HG03354 (cell line): ENCODE data around the gene R3HDM1.
"Not testable (repeated sequence)": the region's sequence is repeated elsewhere in the genome, so short reads cannot be mapped to it uniquely, and the experiment has no call there.

ENCODE experiments used
- ATAC-seq: cut with Tn5 transposase; IDR thresholded peaks from one replicate; pipeline ENCODE4 v1.9.1; 2021; ENCODE audit warnings: mild to moderate bottlenecking; ENCODE audit not compliant: unreplicated experiment, poor library complexity, severe bottlenecking

R3HDM1 gene

DNA sequence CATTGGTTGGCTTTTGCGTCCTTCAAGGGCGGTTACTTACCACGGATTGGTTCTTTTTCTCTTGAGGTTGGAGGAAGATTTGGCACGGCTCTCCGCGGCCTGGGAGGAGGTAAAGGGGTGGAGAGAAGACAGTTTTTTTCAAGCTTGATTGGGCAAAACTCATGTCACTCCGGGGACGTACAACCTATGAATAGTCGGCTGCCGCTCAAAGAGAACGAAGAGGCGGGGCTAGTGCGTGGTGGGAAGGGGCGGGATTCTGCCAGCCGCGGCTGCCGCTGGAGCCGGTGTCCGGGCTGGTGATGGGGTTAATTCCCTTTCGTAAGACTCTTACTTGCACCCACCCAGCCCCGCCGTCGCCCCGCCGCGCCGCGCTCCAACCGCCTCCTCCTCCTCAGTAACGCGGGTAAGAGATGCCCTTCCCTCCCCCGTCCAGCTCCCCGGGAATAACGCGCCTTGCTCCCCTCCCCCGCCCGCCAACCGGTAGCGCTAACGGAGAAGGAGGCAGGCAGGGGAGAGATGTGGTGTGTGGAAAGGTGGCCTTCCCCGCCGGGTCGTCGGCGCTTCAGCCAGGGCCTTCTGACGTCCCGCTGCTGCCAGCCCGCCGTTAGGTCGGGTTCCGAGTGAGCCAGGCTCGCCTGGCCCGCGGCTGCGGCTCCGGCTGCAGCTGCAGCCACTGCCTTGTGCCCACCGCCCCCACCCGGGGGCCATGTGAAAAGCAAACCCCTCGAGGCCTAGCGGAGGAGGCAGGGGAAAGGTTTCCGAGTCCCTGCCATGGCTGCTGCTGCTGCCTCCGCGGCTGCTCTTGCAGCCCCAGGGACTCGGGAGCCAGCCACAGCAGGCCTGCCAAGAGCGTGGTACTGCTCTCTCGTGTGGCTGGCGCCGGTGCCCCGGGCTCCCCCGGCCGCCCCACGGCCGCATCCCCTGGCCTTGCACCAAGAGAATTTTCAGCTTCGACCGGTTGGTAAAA, at the start of gene R3HDM1:
Gene R3HDM1, plus strand, starts transcription at position 254 of the 967 bp plus-strand sequence. CDS start 73,362 bp downstream, outside the sequence.
- peak; percentile 82 for ATAC-seq

DNA sequence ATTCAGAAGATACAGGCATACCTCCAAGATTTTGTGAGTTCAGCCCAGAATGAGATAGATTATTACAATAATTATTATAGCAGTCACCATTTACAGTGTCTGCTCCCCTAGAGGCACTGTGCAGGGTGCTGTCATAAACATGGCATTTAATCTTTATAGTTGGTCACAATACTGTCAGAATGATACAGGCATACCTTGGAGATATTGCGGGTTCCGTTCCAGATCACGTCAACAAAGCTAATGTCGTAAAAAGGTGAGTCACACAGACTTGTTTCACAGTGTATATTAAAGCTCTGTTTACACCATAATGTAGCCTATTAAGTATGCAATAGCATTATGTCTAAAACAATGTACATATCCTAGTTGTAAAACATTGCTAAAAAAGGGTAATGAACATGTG, 45.8 kb upstream of the R3HDM1 start:
- no peak for ATAC-seq

DNA sequence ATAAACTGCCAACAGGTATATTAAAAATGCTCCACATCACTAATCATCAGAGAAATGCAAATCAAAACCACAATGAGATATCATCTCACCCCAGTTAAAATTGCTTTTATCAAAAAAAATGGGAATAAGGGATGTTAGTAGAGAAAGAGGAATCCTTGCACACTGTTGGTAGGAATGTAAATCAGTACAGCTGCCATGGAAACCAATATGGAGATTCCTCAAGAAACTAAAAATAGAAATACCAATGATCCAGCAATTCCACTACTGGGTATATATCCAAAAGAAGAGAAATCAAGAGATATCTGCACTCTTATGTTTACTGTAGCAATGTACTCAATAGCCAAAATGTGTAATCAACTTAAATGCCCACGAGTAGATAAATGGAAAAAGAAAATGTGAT, 40.9 kb upstream of the R3HDM1 start:
- no peak for ATAC-seq

DNA sequence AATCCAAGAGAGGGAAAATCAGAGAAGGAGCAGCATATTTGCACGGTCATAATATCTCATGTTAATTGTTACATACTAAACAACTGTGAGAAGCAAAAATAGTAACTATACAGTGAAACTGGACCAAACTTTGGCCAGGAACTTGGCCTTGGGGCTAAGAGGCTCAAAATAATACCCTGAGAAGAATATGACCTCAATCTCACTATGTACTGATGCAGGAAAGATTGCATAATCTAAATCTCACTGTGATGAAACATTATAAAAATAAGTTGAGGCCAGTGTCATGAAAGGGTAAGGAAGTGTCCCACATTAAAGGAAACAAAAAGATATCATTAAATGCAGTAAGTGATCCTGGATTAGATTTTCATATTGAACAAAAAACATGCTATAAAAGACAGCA, 36.8 kb upstream of the R3HDM1 start:
- ATAC-seq, result no peak

DNA sequence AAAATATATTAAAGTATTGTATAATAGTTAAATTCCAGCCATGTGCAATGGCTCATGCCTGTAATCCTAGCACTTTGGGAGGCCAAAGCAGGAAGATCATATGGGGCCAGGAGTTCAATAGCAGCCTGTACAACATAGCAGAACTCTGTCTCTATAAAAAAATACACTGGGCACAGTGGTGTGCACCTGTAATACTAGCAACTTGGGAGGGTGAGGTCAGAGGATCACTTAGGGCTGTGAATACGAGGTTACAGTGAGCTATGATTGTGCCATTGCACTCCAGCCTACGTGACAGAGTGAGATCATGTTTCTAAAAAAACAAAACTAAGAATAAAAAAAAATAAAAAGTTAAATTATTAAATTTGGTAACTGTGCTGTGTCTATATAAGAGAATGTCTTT, 36.4 kb upstream of the R3HDM1 start:
- ATAC-seq, result no peak

DNA sequence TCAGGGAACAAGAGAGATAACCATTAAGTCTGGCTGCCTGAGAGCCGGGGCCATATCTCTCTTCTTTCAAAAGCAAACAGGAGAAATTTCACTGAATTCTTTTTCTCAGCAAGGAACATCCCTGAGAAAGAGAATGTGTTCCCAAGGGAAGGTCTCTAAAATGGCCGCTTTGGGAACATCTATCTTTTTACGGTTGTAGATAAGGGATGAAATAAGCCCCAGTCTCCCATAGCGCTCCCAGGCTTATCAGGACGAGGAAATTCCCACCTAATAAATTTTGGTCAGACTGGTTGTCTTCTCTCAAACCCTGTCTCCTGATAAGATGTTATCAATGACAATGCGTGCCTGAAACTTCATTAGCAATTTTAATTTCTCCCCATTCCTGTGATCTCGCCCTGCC, 32.7 kb upstream of the R3HDM1 start:
- ATAC-seq, result not testable (repeated sequence)

DNA sequence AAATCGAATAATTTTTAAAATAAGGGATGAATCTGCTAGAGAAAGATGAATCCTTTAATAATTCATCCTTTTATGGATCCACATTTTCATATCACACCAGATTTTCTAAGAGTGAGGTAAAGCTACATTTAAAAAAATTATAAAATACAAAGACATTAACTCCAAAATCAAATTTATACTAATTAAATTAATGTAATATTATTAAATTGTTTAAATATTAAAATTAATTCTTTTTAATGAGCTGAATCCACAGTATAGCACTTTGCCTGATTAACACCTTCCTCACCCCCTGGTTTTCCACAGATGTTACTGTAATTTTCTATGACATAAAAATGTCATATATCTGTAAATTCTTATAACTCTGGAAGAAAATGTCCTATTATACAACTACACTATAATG, 26.5 kb upstream of the R3HDM1 start:
- no peak for ATAC-seq

DNA sequence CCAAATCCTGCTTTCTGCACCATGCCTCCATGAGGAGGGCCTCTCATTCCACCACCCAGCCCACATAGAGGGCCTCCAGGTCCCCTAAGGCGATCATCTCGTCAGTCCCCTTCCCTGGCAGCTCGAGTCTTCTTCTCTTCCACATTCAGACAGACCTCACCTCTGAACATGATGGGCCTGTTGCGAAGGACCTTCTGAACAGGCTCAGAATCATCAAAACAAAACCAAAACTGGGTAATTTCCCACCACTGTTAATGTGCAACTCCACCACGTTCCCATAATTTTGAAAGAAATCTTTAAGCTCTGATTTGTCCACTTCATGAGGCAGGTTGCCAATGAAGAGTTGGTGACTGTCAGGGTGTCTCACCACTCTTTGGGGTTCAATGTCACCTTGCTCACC, 20.7 kb upstream of the R3HDM1 start:
- no peak for ATAC-seq

DNA sequence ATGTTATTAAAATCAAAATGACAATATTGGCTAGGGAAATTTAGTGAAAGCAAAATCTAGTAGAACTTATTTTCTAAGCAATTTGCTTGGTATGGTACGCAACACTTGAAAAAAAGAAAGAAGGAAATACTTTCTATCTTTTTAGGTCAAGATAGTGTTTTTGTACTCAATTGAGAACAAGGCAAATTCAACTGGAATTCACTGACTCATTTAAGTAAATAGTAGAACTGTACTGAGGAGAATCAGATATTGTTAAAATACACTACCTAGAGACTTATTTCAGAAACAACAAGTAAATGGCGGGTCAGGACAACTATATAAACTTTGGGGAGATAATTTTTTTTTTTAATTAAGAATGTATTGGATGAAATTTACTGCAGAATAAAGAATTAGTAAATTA, 19.2 kb upstream of the R3HDM1 start:
- no peak for ATAC-seq

DNA sequence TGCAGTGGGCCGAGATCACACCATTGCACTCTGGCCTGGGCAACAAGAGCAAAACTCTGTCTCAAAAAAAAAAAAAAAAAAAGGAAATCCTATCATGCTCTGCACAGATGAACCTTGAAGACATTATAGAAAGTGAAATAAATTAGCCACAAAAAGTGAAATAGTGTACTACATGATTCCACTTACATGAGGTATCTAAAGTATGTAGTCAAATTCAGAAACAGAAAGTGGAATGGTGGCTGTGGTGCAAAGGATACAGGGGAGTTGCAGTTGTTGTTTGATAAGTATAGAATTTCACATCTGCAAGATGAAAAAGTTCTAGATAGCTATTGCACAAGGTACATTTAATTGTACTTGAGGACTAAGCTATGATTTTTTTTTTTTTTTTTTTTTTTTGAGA, 5.5 kb upstream of the R3HDM1 start:
- no peak for ATAC-seq

DNA sequence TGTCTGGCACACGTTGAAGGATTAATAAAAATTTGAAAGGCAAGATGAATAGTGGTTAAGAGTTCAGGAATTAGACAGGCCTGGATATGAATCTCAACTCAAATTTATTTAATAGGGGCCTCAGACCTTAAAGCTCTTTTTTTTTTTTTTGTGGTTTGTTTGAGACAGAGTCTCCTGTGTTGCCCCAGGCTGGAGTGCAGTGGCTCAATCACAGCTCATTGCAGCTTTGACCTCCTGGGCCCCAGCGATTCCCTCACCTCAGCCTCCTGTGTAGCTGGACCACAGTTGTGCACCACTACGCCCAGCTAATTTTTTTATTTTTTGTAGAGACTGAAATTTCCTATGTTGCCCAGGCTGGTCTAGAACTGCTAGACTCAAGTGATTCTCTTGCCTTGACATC, 3.3 kb upstream of the R3HDM1 start:
- ATAC-seq, result no peak

DNA sequence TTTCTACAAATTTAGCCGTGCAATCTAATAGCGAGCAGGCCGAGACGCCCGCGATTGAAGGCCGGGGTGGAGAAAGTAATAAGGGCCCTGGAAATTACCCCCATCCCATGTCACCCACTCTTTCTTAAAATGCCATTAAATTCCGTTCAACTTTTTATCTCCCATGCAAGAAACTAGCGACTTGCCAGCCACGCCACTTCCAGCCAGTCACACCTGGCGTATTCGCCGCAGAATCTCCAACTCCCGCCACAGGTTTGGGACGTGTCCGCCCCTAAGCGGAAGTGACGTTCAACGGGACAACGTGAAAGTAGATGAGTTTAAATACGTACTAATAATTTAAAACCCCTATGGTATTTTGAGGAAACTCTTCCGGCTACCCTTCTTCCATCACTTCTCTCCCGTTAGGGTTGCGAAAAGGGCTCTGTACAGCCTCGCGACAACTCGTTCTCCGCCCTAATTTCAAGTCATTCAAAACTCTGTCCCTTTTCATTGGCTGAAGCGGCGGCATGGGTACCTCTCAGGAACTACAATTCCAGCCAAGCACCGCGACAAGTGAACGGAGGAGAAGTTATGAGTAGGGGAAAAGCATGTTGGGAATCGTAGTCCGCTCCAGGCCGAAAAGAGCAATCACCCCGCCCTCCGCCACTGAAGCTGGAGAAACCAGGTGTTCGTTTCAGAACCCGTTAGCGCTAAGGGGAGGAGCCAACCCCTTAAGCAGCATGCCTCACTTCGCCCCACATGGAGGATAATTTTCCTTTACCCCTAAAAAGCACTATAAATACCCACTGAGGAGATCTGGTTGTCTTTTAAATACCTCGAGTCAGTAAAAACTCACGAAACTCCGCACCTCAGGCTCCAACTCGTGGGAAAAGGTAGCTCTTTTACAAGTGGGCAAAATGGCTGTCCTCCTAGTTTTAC, 712 bp upstream of the R3HDM1 start, which contains the start of gene ZRANB3:
Gene ZRANB3, minus strand, starts transcription at position 906 of the 918 bp plus-strand sequence.
- ATAC-seq, result peak; percentile 72

DNA sequence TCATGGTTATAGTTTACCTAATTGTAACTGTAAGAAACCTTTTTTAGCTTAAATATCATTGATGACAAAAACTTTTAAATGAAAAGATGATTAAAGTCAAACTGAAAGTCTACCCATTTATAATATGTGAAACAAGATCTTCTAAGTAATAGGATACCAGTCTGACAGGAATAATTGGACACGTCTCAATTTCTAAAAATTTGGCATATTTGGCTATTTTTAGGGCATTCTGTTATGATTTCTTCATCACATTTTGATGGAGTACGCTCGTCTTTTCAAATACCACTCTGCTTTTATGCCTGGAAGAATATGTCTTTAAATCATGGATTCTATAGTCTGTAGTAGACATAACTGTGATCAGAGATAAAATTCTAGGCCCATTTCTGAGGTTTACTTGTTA, 1.3 kb downstream of the R3HDM1 start:
- ATAC-seq, result no peak

DNA sequence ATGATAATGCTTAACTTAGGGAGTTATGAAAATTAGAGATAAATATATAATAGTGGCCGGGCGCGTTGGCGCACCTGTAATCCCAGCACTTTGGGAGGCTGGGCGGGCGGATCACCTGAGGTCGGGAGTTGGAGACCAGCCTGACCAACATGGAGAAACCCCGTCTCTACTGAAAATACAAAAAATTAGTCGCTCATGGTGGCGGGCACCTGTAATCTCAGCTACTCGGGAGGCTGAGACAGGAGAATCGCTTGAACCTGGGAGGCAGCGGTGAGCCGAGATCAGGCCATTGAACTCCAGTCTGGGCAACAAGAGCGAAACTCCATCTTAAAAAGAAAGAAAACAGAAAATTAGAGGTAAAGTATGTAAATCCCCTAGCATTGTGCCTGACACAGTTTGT, 2.3 kb downstream of the R3HDM1 start:
- ATAC-seq, result not testable (repeated sequence)

DNA sequence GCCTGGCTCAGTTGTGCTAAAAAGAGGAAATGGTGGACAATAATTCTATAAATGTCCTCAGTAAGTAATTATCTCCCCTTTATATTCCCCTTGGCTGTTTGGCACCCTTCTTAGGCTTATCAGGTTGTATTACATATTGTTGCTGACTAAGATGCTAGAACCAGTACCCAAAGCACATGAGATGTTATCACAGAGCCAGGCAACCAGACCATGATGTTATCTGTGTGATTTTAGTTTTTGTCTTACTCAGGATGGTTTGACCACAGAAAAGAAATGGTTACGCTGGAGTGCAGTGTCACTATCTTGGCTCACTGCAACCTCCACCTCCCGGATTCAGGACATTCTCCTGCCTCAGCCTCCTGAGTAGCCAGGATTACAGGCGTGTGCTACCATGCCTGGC, 15.2 kb downstream of the R3HDM1 start:
- no peak for ATAC-seq

DNA sequence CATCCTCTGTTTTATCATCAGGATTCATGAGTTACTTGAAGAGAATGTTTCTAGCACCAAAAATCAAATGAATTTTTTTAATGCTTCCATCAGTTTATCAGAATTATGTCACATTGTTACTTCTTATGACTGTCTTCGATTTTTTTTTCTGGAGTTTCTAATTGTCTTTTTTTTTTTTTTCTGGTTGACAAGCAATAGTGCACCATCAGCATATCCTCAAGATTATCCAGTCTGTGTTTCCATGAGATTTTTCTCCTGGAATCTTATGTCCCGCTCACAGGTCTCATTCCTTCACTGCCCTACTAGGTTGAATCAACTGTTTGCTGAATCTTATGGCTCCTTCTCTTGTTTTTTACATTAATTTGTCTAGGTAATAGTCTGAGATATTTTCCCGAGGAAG, 16.0 kb downstream of the R3HDM1 start:
- no peak for ATAC-seq

DNA sequence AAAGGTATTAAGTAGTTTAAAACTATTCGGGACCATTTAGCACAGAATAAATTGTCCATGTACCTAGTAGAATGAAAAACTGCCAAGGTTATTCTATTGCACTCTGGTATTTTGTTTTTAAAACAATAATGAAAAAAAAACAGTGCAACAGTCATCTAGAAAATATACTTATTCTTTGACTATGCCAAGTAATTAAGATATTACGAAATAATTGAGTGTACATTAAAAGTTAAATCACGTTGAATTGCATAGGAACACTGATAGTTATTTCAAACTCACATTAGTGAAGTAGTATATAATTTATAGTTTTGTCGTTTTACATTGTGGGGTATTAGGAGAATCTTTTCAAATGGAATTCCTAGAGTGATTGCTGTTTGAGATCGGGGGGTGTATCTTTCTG, 20.1 kb downstream of the R3HDM1 start:
- no peak for ATAC-seq

DNA sequence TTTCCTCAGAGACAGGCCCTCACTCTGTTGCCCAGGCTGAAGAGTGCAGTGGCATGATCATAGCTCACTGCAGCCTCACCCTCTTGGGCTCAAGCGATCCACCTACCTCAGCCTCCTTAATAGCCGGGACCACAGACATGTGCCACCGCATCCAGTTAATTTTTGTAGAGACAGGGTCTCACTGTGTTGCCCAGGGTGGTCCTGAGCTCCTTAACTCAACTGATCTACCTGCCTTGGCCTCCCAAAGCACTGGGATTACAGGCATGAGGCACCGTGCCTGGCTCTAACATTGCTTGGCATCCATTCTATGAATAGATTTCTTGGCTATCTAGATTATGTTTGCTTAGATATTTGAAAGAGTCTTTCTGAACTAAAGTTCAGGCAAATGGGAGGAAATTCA, 21.6 kb downstream of the R3HDM1 start:
- no peak for ATAC-seq

DNA sequence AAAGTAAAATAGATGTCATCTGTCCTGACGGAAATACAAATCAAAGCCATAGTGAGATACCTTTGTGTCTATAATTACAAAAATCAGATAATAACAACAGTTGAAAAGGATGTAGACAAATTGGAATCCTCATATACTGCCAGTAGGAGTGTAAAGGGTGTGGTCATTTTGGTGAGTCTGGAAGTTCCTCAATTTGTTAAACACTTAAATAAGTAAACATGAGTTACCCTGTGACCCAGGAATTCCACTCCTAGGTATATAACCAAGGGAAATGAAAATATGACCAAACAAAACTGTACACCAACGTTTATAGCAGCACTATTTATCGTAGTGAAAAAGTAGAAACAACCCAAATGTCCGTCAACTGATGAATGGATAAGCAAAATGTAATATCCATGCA, 24.0 kb downstream of the R3HDM1 start:
- no peak for ATAC-seq

DNA sequence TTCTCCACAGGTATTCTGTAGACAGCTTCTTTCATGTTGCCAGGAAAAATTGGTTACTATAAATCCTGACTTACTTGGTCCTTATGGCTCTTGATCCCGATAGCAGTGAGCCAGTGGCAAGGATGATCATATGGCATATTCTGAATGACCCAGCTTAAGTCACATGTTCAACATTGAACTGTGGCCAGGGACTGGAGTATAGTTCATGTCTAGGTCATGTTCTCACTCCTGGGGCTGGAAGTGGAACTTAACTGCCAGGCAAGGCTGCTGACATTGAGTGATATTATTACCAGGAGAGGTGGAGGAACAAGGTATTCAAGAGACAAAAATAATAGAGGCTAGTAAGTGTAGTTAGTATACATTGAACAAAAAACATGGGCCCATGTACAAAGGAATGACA, 26.2 kb downstream of the R3HDM1 start:
- no peak for ATAC-seq

DNA sequence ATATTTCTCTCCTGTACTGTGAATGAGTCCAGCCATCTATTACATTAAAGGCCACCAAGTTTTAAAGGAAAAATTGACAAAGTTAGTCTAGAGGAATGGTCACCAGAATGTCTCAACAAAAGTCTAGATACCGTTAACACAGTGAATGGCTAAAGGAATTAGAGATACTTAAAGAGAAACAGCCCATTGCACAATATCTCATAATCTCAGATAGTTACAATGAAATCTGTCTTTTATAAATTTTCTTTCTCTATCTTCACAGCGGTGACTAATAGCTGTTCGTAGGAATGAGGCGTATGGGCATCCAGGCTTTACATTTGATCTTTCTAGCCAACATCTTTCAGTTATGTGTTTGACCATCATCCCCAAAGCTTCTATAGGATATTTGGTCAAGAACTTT, 30.6 kb downstream of the R3HDM1 start:
- no peak for ATAC-seq
